K562 (cell line): ENCODE measurements around the gene KIZ. TPM values are rescaled to one million over a fixed set of nuclear protein-coding genes. Genes with fewer than 3 reads are reported as not detected.

Experiments used
- ATAC-seq: fragments of 200-7000 bp; cut with Tn5 transposase; 3 replicates; pipeline ENCODE4 v1.9.1; 2020; ENCODE audit warnings: moderate library complexity
- BruUV-seq: library from RNA; stranded (reverse); fragments of 400-500 nt; replicated peaks from 2 replicates; lab custom pipeline; 2021; lab: Mats Ljungman, UMichigan
- CTCF ChIA-PET: fragments of 300-600 bp; formaldehyde crosslinking; extraction: SDS; loops from one replicate; lab custom pipeline; 2021; ENCODE audit warnings: low intra/inter-chr PET ratio; lab: Yijun Ruan, JAX
- POLR2A ChIA-PET: fragments of 300-600, 350-650 bp; sonication (Branson Sonifier 250); formaldehyde crosslinking; extraction: SDS; loops from one replicate; lab custom pipeline; 2021; ENCODE audit warnings: antibody characterized with exemption, inconsistent platforms; lab: Yijun Ruan, JAX
- DNase-seq, 4 experiments: peaks; one replicate each; pipeline versions ENCODE4 v3.0.0 to v3.0.0-alpha.2; 2011 to 2018; ENCODE audit warnings: low spot score in 3 of 4, mixed read lengths in 3 of 4; ENCODE audit errors: extremely low read depth in 1 of 4
- FAIRE-seq: peaks from 2 replicates; lab custom pipeline; 2011; peaks lifted over from hg19 to GRCh38; lab: Jason Lieb, UNC
- H2AFZ ChIP-seq: 2 replicates; pipeline ENCODE4 v1.6.0; 2011; ENCODE audit warnings: low read depth, low read length, control low read depth, inconsistent platforms
- H3K27ac ChIP-seq: fragments of 200-600 bp; 3 replicates; pipeline ENCODE4 v1.8.0; 2011; ENCODE audit warnings: low read depth, mild to moderate bottlenecking, control low read depth, inconsistent platforms, low read length, moderate library complexity, mixed read lengths; ENCODE audit errors: extremely low read depth
- H3K27me3 ChIP-seq, 2 experiments: fragments of 300-600 bp in 1 of 2; 2 replicates in 1 of 2; 3 replicates in 1 of 2; pipeline versions ENCODE4 v1.6.0 to v1.8.0; 2011; ENCODE audit warnings: inconsistent platforms in 2 of 2, low read length in 2 of 2, mild to moderate bottlenecking in 1 of 2, mixed read lengths in 1 of 2, moderate library complexity in 1 of 2; ENCODE audit not compliant: control insufficient read depth in 2 of 2, insufficient read depth in 2 of 2
- H3K36me3 ChIP-seq: fragments of 300-600 bp; 3 replicates; pipeline ENCODE4 v1.8.0; 2011; ENCODE audit warnings: mild to moderate bottlenecking, low read length, inconsistent platforms; ENCODE audit not compliant: control insufficient read depth, insufficient read depth
- H3K4me1 ChIP-seq, 2 experiments: fragments of 200-600 bp in 1 of 2; replicated peaks in 1 of 2; 2 replicates in 1 of 2; 3 replicates in 1 of 2; pipeline versions ENCODE4 v1.5.1 to v1.8.0; 2011; ENCODE audit warnings: inconsistent platforms in 2 of 2, low read length in 2 of 2, mild to moderate bottlenecking in 1 of 2, mixed read lengths in 1 of 2, moderate library complexity in 1 of 2; ENCODE audit not compliant: control insufficient read depth in 2 of 2, insufficient read depth in 2 of 2
- H3K4me2 ChIP-seq: 2 replicates; pipeline ENCODE4 v1.6.1; 2011; ENCODE audit warnings: low read length, control low read depth, inconsistent platforms, mixed read lengths; ENCODE audit not compliant: insufficient read depth
- H3K4me3 ChIP-seq: fragments of 200-600 bp; sonication (generic), shearing (Covaris generic); 2 replicates; pipeline ENCODE4 v1.5.1; 2016; ENCODE audit warnings: control low read depth, inconsistent platforms
- H3K79me2 ChIP-seq: fragments of 200-600 bp; 3 replicates; pipeline ENCODE4 v1.8.0; 2011; ENCODE audit warnings: low read length, inconsistent platforms; ENCODE audit not compliant: control insufficient read depth, insufficient read depth
- H3K9ac ChIP-seq, 2 experiments: 2 replicates each; pipeline versions ENCODE4 v1.6.0 to v1.6.1; 2011; ENCODE audit warnings: low read depth in 2 of 2, low read length in 2 of 2, control low read depth in 1 of 2, inconsistent platforms in 1 of 2, mild to moderate bottlenecking in 1 of 2, mixed read lengths in 1 of 2; ENCODE audit not compliant: insufficient read depth in 1 of 2
- H3K9me1 ChIP-seq: one replicate; pipeline ENCODE4 v1.6.0; 2011; ENCODE audit warnings: inconsistent platforms, mild to moderate bottlenecking, low read length, moderate library complexity; ENCODE audit not compliant: control insufficient read depth, insufficient read depth
- H3K9me3 ChIP-seq: replicated peaks from 2 replicates; pipeline ENCODE4 v1.5.1; 2011; ENCODE audit warnings: low read depth, low read length, inconsistent platforms; ENCODE audit not compliant: control insufficient read depth, insufficient read depth
- H4K20me1 ChIP-seq: replicated peaks from 2 replicates; pipeline ENCODE4 v1.6.1; 2011; ENCODE audit warnings: low read length, inconsistent platforms, mixed read lengths; ENCODE audit not compliant: control insufficient read depth, insufficient read depth
- HCFC1 ChIP-seq: IDR thresholded peaks from 2 replicates; pipeline ENCODE4 v1.6.1; 2012; ENCODE audit warnings: low read depth, low read length, improper control_type of control experiment
- KLF10 ChIP-seq: fragments of 250-450 bp; sonication (Bioruptor Pico); IDR thresholded peaks from 2 replicates; pipeline ENCODE4 v1.6.1; 2021; ENCODE audit warnings: matching md5 sums
- RHOXF2B ChIP-seq: fragments of 250-450 bp; sonication (Bioruptor Pico); conservative IDR thresholded peaks from 2 replicates; pipeline ENCODE4 v1.5.1; 2021
- SMAD4 ChIP-seq: fragments of 250-450 bp; sonication (Bioruptor Pico); conservative IDR thresholded peaks from 2 replicates; pipeline ENCODE4 v1.8.0; 2021; ENCODE audit warnings: inconsistent platforms, mild to moderate bottlenecking, moderate library complexity
- TBP ChIP-seq: optimal IDR thresholded peaks from 2 replicates; pipeline ENCODE3; 2011; ENCODE audit warnings: low read depth, low read length, improper control_type of control experiment
- ZNF133 ChIP-seq: fragments of 250-450 bp; sonication (Bioruptor Pico); IDR thresholded peaks from 2 replicates; pipeline ENCODE4 v1.4.0; 2020; ENCODE audit warnings: mild to moderate bottlenecking
- ZNF444 ChIP-seq: fragments of 250-450 bp; sonication (Bioruptor Pico); IDR thresholded peaks from 2 replicates; pipeline ENCODE4 v1.4.0; 2020; ENCODE audit warnings: mild to moderate bottlenecking, moderate library complexity
- WGBS: fragments of 100-300 bp; shearing (Covaris generic); methylation state at CpG from one replicate; pipeline ENCODE4 v1.1.6; 2016; ENCODE audit warnings: low coverage, mixed read lengths; ENCODE audit not compliant: insufficient coverage; ENCODE audit errors: missing lambda C conversion rate; 5-methylcytosine and 5-hydroxymethylcytosine counted together
- in situ Hi-C: fragments of 300-500 bp; cut with MboI; formaldehyde crosslinking; loops from 4 replicates; pipeline ENCODE4 v1.15.0; 2018; ENCODE audit warnings: inconsistent platforms, mixed read lengths
- intact Hi-C: fragments of 100-400 bp; cut with micrococcal nuclease; formaldehyde crosslinking; loops from 2 replicates; pipeline ENCODE4 v1.14.2; 2022
- polyA plus RNA-seq, 8 experiments: library from polyadenylated mRNA; depleted of rRNA in 4 of 8; stranded (reverse) in 5 of 8; unstranded in 3 of 8; fragments of >200 nt; fragmentation: Nextera tagmentation in 2 of 8; fragmentation: Illumina TruSeq in 1 of 8; extraction: Ambion mirVana in 2 of 8; extraction: Trizol in 1 of 8; gene quantifications; 2 replicates each; pipeline versions ENCODE4 v1.2.1 to v1.2.3, GENCODE V29; 2011 to 2014; ENCODE audit warnings: inconsistent platforms in 1 of 8, missing spikeins in 1 of 8
- total RNA-seq, 7 experiments: library from RNA; depleted of rRNA in 6 of 7; stranded (reverse); fragments of >200 nt in 6 of 7; fragmentation: Illumina TruSeq in 2 of 7; extraction: Trizol in 2 of 7; gene quantifications; 2 replicates each; pipeline versions ENCODE4 v1.2.1 to v1.2.3, GENCODE V29; 2011 to 2021; ENCODE audit warnings: low replicate concordance in 1 of 7
- TF ChIP-seq, protein P1 (sequence below): fragments of 450-650 bp; formaldehyde crosslinking; IDR thresholded peaks from 2 replicates; pipeline ENCODE4 v1.4.0; 2022; ENCODE audit warnings: missing genetic modification characterization
- TF ChIP-seq, protein P2 (sequence below): sonication (generic); formaldehyde crosslinking; IDR thresholded peaks from 2 replicates; pipeline ENCODE4 v1.8.0; 2022; ENCODE audit warnings: missing genetic modification reagents, mild to moderate bottlenecking, borderline replicate concordance

Gene KIZ
- total and polyA plus RNA-seq, 9 of the 15 experiments (the other 6 are each of a cell fraction or from before 2014, with no cell fraction given): 4.9 to 21.1 (median 13.5) TPM

GRCh38 chr20:21162631-21163030, 36.7 kb downstream of the KIZ start:
- no peak overlapping the region for H2AFZ ChIP-seq
- H3K27me3 ChIP-seq: no peaks in the 10 kb centered on the region
- H3K27ac ChIP-seq: no peak overlapping the region
- DNase-seq (no peak), ATAC-seq (no peak), FAIRE-seq (no peak)
- H3K4me1 ChIP-seq: no peaks in the 10 kb centered on the region
- no peaks in the 10 kb centered on the region for H3K9me1 ChIP-seq
- ChIA-PET POLR2A (no interaction called here), CTCF (no interaction called here)
- no peaks in the 10 kb centered on the region for H3K79me2 ChIP-seq
- intact Hi-C loops (no loop called here), in situ Hi-C loops (no loop called here)
- H3K9ac ChIP-seq: no peak overlapping the region
- H3K4me3 ChIP-seq: no peak overlapping the region
- WGBS: 46% methylated on average over 3 of the region's 3 CpGs
- H3K4me2 ChIP-seq: no peak overlapping the region
- no TSS peak for BruUV-seq
- H4K20me1 ChIP-seq: no peaks in the 10 kb centered on the region
- TF ChIP-seq, protein P1, sequence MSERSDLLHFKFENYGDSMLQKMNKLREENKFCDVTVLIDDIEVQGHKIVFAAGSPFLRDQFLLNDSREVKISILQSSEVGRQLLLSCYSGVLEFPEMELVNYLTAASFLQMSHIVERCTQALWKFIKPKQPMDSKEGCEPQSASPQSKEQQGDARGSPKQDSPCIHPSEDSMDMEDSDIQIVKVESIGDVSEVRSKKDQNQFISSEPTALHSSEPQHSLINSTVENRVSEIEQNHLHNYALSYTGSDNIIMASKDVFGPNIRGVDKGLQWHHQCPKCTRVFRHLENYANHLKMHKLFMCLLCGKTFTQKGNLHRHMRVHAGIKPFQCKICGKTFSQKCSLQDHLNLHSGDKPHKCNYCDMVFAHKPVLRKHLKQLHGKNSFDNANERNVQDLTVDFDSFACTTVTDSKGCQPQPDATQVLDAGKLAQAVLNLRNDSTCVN (CRISPR knock-in tag): no peak
- TF ChIP-seq TBP (no peak), KLF10 (no peak), RHOXF2B (CRISPR knock-in tag) (no peak), ZNF444 (no peak), SMAD4 (no peak), ZNF133 (CRISPR knock-in tag) (no peak), HCFC1 (no peak)
- TF ChIP-seq, protein P2, sequence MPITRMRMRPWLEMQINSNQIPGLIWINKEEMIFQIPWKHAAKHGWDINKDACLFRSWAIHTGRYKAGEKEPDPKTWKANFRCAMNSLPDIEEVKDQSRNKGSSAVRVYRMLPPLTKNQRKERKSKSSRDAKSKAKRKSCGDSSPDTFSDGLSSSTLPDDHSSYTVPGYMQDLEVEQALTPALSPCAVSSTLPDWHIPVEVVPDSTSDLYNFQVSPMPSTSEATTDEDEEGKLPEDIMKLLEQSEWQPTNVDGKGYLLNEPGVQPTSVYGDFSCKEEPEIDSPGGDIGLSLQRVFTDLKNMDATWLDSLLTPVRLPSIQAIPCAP (CRISPR knock-in tag): no peak
- peaks cover 11% of the 10 kb centered on the region; the same call in 2 of the 3 replicates for H3K36me3 ChIP-seq
- H3K9me3 ChIP-seq: no peaks in the 10 kb centered on the region
